Osteocyte (in vitro differentiated cells): ENCODE measurements around the gene TMEM108. TPM values are rescaled to one million over a fixed set of nuclear protein-coding genes. Genes with fewer than 3 reads are reported as not detected.

ENCODE experiments used
- DNase-seq: peaks from one replicate; pipeline ENCODE4 v3.0.0; 2021; ENCODE audit warnings: mixed read lengths; ENCODE audit not compliant: unreplicated experiment; ENCODE audit errors: extremely low spot score
- H3K27ac Mint-ChIP-seq: one replicate; pipeline ENCODE4 v1.8.0; 2021; ENCODE audit warnings: mild to moderate bottlenecking, mixed read lengths; ENCODE audit not compliant: unreplicated experiment
- H3K27me3 Mint-ChIP-seq: one replicate; pipeline ENCODE4 v1.8.0; 2021; ENCODE audit warnings: mixed read lengths; ENCODE audit not compliant: unreplicated experiment
- H3K36me3 Mint-ChIP-seq: one replicate; pipeline ENCODE4 v1.8.0; 2021; ENCODE audit warnings: mixed read lengths; ENCODE audit not compliant: unreplicated experiment
- H3K4me1 Mint-ChIP-seq: one replicate; pipeline ENCODE4 v1.8.0; 2021; ENCODE audit warnings: mixed read lengths; ENCODE audit not compliant: unreplicated experiment
- H3K4me3 Mint-ChIP-seq: one replicate; pipeline ENCODE4 v1.8.0; 2021; ENCODE audit warnings: mild to moderate bottlenecking, moderate library complexity, mixed read lengths; ENCODE audit not compliant: unreplicated experiment
- H3K9me3 Mint-ChIP-seq: one replicate; pipeline ENCODE4 v1.8.0; 2021; ENCODE audit warnings: mixed read lengths; ENCODE audit not compliant: unreplicated experiment
- total RNA-seq: library from RNA; stranded (reverse); gene quantifications from 2 replicates; pipeline ENCODE4 v1.2.1, GENCODE V29; 2021
- TF ChIP-seq, protein P1 (sequence below): fragments of 200-600 bp; sonication (generic); IDR thresholded peaks from 2 replicates; pipeline ENCODE4 v1.5.0; 2021; ENCODE audit warnings: antibody characterized with exemption, mild to moderate bottlenecking, moderate library complexity

The TMEM108 gene
- total RNA-seq, 1 donor from 2014 or later = 3.7 TPM

DNA sequence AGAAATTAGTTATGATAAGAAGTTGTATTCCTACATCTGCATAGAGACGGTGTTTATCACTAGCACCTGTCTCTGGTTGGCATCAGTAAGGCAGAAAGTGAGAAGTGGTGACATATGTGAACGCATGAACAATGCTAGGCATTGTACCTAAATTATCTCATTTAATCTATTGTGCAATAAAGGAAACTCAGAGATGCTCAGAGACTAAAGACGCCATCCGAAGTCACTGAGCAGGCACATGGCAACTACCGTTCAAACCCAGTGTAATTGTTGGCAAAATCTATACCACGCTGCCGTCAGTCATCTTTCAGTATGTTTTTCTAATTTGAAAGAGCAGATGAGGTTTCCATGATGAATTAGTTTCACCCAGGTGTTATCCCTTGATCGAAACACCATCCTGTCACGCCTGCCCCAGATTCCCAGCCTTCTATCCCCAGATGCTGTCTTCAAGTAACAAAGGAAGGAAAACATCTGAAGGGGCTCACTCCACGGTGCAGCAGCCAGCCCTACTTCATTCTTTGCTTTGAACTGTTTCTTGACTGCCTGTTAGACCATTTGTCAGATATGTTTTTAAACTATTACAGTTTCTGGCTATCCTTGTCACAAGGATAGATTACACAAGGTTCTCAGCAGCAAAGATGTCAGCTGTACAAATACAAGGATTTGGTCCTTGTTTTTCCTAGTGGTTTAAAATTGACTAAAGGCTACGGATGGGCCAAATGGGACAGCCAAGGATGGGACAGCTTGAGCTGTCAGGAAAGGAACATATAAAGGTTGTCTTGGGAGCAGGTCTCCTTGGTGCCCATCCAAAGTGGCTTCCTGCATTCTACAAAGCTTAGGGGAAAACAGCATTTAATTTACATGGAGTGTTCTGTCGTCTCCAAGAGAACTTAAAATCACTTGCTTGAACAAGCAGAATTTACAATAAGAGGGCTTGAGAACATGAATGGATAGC is 99.1 kb downstream of the TMEM108 start:
- DNase-seq = no peak
- TF ChIP-seq, protein P1, sequence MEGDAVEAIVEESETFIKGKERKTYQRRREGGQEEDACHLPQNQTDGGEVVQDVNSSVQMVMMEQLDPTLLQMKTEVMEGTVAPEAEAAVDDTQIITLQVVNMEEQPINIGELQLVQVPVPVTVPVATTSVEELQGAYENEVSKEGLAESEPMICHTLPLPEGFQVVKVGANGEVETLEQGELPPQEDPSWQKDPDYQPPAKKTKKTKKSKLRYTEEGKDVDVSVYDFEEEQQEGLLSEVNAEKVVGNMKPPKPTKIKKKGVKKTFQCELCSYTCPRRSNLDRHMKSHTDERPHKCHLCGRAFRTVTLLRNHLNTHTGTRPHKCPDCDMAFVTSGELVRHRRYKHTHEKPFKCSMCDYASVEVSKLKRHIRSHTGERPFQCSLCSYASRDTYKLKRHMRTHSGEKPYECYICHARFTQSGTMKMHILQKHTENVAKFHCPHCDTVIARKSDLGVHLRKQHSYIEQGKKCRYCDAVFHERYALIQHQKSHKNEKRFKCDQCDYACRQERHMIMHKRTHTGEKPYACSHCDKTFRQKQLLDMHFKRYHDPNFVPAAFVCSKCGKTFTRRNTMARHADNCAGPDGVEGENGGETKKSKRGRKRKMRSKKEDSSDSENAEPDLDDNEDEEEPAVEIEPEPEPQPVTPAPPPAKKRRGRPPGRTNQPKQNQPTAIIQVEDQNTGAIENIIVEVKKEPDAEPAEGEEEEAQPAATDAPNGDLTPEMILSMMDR = no peak
- H3K27ac Mint-ChIP-seq = no peak overlapping the region
- H3K36me3 Mint-ChIP-seq = no peaks in the 10 kb centered on the region
- peaks cover 3% of the 10 kb centered on the region for H3K27me3 Mint-ChIP-seq
- H3K4me1 Mint-ChIP-seq = no peaks in the 10 kb centered on the region
- no peak overlapping the region for H3K4me3 Mint-ChIP-seq
- no peaks in the 10 kb centered on the region for H3K9me3 Mint-ChIP-seq

- no peaks in the 10 kb centered on the region for H3K4me1 Mint-ChIP-seq
- TF ChIP-seq, protein P1 = no peak
Observed at GRCh38 chr3:133138017-133138416, 99.8 kb downstream of the TMEM108 start.

DNA sequence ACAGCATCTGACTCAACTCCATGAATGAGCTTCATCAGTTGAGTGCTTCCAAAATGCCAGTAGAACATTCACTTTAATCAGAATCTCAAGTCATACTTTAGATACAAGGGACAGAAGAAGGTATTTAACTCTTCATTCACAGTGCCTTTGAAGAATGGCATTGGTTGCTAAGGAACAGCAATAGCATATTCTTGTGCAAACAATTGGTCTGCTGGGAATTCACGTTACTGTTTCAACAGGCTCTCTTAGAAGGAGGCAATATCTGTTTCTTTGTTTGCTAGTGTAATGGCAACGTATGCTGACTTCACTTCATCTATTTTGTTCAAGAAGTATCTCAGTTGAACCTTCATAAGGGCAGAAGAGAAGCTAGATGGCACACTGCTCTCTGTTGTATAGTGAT is 113.9 kb downstream of the TMEM108 start:
- peaks cover 8% of the 10 kb centered on the region for H3K9me3 Mint-ChIP-seq
- TF ChIP-seq, protein P1 = no peak
- no peak for DNase-seq
- H3K4me3 Mint-ChIP-seq = no peak overlapping the region
- no peaks in the 10 kb centered on the region for H3K36me3 Mint-ChIP-seq
- no peaks in the 10 kb centered on the region for H3K4me1 Mint-ChIP-seq
- peaks cover 4% of the 10 kb centered on the region for H3K27me3 Mint-ChIP-seq
- H3K27ac Mint-ChIP-seq = no peak overlapping the region

More at GRCh38 chr3:133138017-133138416, 99.8 kb downstream of the TMEM108 start:
- Mint-ChIP-seq H3K4me3 (no peak overlapping the region), H3K36me3 (no peaks in the 10 kb centered on the region), H3K27me3 (peaks cover 3% of the 10 kb centered on the region), H3K27ac (no peak overlapping the region), H3K9me3 (no peaks in the 10 kb centered on the region)
- DNase-seq = no peak

DNA sequence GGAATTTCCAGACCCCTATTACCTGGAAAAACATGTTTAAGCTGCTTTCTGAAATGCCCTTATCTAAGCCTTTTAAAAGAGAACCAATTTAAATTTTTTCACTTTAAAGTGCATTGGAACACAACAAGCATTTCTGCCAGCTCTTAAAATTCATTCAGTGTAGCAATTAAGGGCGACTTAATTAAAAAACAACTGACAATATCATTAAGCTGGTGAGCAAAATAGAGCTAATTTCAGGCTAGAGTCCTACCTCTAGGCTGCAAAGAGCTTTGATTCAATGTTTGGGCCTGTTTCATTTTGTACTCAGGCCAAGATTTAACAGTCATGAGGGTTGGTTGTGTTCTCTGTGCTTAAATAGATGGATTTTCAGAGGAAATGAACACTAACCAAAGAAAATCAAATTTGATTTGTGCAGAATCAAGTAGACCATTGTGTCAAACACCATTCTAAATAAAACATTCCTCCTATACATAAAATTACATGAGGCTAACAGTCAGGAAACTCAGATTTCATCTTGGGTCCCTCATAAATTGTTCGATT is 114.6 kb downstream of the TMEM108 start:
- DNase-seq = no peak
- Mint-ChIP-seq H3K27me3 (no peaks in the 10 kb centered on the region), H3K9me3 (peaks cover 4% of the 10 kb centered on the region), H3K27ac (no peak overlapping the region), H3K4me1 (no peaks in the 10 kb centered on the region), H3K36me3 (no peaks in the 10 kb centered on the region), H3K4me3 (no peak overlapping the region)
- TF ChIP-seq, protein P1 = no peak

DNA sequence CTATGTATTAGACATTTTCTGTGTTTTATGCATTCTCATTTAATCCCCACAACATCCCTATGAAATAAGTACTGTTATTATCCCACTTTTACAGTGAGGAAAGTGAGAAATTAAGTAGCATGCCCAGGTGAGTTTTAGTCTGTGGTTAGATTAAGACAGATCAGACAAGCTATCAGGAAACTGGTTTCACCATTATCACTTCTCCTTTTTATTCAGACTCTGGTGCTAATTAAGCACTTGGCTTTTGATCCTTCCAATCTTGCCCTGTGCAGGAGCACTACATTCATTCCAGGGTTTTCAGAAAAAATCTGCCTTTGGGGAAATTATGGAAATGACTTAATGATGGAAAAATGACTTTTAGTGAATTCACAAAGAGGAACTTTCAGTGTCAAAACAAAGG is 115.2 kb downstream of the TMEM108 start:
- H3K27me3 Mint-ChIP-seq = no peaks in the 10 kb centered on the region
- no peaks in the 10 kb centered on the region for H3K36me3 Mint-ChIP-seq
- TF ChIP-seq, protein P1 = no peak
- no peaks in the 10 kb centered on the region for H3K4me1 Mint-ChIP-seq
- H3K9me3 Mint-ChIP-seq = peaks cover 4% of the 10 kb centered on the region
- DNase-seq = no peak
- H3K4me3 Mint-ChIP-seq = no peak overlapping the region
- no peak overlapping the region for H3K27ac Mint-ChIP-seq
